ENCODE measurements around the gene IL17A.

IL17A gene

GRCh38 chr6:52157301-52157941 lies 28.8 kb upstream of the IL17A start:
- Histone ChIP-seq H3K4me2 (ENCODE audit: low read length) (no peak overlapping the region), H3K27ac (ENCODE audit: low read depth, low read length, poor library complexity, severe bottlenecking) (no peak overlapping the region)

GRCh38 chr6:52160472-52161104 lies 25.6 kb upstream of the IL17A start:
- Histone ChIP-seq H3K9me2 (ENCODE audit: low read depth, low read length) (no peaks in the 10 kb centered on the region), H3K27ac (ENCODE audit: low read depth, low read length, poor library complexity, severe bottlenecking) (no peak overlapping the region), H3K9ac (ENCODE audit: low read length) (no peak overlapping the region), H3K79me2 (ENCODE audit: insufficient read depth, low read length) (no peaks in the 10 kb centered on the region), H3F3A (ENCODE audit: insufficient read depth, low read length) (no peaks in the 10 kb centered on the region), H3K27me3 (ENCODE audit: insufficient read depth, low read length) (no peaks in the 10 kb centered on the region), H4K20me1 (ENCODE audit: insufficient read depth, low read length) (no peaks in the 10 kb centered on the region), H2AFZ (ENCODE audit: low read length) (no peak overlapping the region), H3K4me2 (ENCODE audit: low read length) (no peak overlapping the region), H3K4me1 (ENCODE audit: insufficient read depth, low read length, severe bottlenecking) (no peaks in the 10 kb centered on the region), H3K36me3 (ENCODE audit: insufficient read depth, low read length) (no peaks in the 10 kb centered on the region), H3K4me3 (ENCODE audit: low read depth, low read length, poor library complexity, severe bottlenecking) (no peak overlapping the region), H3K9me3 (ENCODE audit: low read length) (no peaks in the 10 kb centered on the region)
- TF ChIP-seq EZH2 (IDR thresholded peaks at IDR 0.05; ENCODE audit: borderline replicate concordance, low read length) = no peak
- TF ChIP-seq CTCF (IDR thresholded peaks at IDR 0.05; ENCODE audit: low read length) = no peak

More at GRCh38 chr6:52157301-52157941, 28.8 kb upstream of the IL17A start:
- Histone ChIP-seq H2AFZ (ENCODE audit: low read length) (no peak overlapping the region), H3K27me3 (ENCODE audit: insufficient read depth, low read length) (no peaks in the 10 kb centered on the region), H4K20me1 (ENCODE audit: insufficient read depth, low read length) (no peaks in the 10 kb centered on the region), H3K9me3 (ENCODE audit: low read length) (no peaks in the 10 kb centered on the region), H3K36me3 (ENCODE audit: insufficient read depth, low read length) (no peaks in the 10 kb centered on the region), H3K4me3 (ENCODE audit: low read depth, low read length, poor library complexity, severe bottlenecking) (no peak overlapping the region), H3K4me1 (ENCODE audit: insufficient read depth, low read length, severe bottlenecking) (no peaks in the 10 kb centered on the region), H3K9me2 (ENCODE audit: low read depth, low read length) (no peaks in the 10 kb centered on the region), H3K79me2 (ENCODE audit: insufficient read depth, low read length) (no peaks in the 10 kb centered on the region), H3F3A (ENCODE audit: insufficient read depth, low read length) (no peaks in the 10 kb centered on the region), H3K9ac (ENCODE audit: low read length) (no peak overlapping the region)
- TF ChIP-seq CTCF (IDR thresholded peaks at IDR 0.05; ENCODE audit: low read length) (no peak), EZH2 (IDR thresholded peaks at IDR 0.05; ENCODE audit: borderline replicate concordance, low read length) (no peak)

GRCh38 chr6:52161689-52162438 lies 24.3 kb upstream of the IL17A start:
- Histone ChIP-seq H3K9me3 (ENCODE audit: low read length) (no peaks in the 10 kb centered on the region), H4K20me1 (ENCODE audit: insufficient read depth, low read length) (no peaks in the 10 kb centered on the region), H3K36me3 (ENCODE audit: insufficient read depth, low read length) (no peaks in the 10 kb centered on the region), H2AFZ (ENCODE audit: low read length) (no peak overlapping the region), H3K4me1 (ENCODE audit: insufficient read depth, low read length, severe bottlenecking) (no peaks in the 10 kb centered on the region), H3K4me3 (ENCODE audit: low read depth, low read length, poor library complexity, severe bottlenecking) (no peak overlapping the region), H3F3A (ENCODE audit: insufficient read depth, low read length) (no peaks in the 10 kb centered on the region), H3K9me2 (ENCODE audit: low read depth, low read length) (no peaks in the 10 kb centered on the region), H3K4me2 (ENCODE audit: low read length) (no peak overlapping the region), H3K79me2 (ENCODE audit: insufficient read depth, low read length) (no peaks in the 10 kb centered on the region), H3K9ac (ENCODE audit: low read length) (no peak overlapping the region), H3K27ac (ENCODE audit: low read depth, low read length, poor library complexity, severe bottlenecking) (no peak overlapping the region), H3K27me3 (ENCODE audit: insufficient read depth, low read length) (no peaks in the 10 kb centered on the region)
- no peak for TF ChIP-seq EZH2 (IDR thresholded peaks at IDR 0.05; ENCODE audit: borderline replicate concordance, low read length)
- TF ChIP-seq CTCF (IDR thresholded peaks at IDR 0.05; ENCODE audit: low read length) = no peak

Measured in OCI-LY1 (cell line).